Activated naive CD8-positive, alpha-beta T cell treated with anti-CD3 and anti-CD28 coated beads for 36 hours (primary cell): ENCODE measurements around the gene C12orf60. TPM values are rescaled to one million over a fixed set of nuclear protein-coding genes. Genes with fewer than 3 reads are reported as not detected.

Experiments used
- DNase-seq: peaks from one replicate; pipeline ENCODE4 v3.0.0; 2021
- H3K27ac Mint-ChIP-seq: one replicate; pipeline ENCODE4 v1.8.0; 2022; ENCODE audit warnings: mild to moderate bottlenecking, moderate library complexity, mixed read lengths
- H3K27me3 Mint-ChIP-seq: one replicate; pipeline ENCODE4 v1.8.0; 2022; ENCODE audit warnings: mild to moderate bottlenecking, mixed read lengths
- H3K36me3 Mint-ChIP-seq: one replicate; pipeline ENCODE4 v1.8.0; 2021; ENCODE audit warnings: mild to moderate bottlenecking, mixed read lengths
- H3K4me1 Mint-ChIP-seq: one replicate; pipeline ENCODE4 v1.8.0; 2021; ENCODE audit warnings: mixed read lengths
- H3K4me3 Mint-ChIP-seq: one replicate; pipeline ENCODE4 v1.8.0; 2022; ENCODE audit warnings: mild to moderate bottlenecking, moderate library complexity, mixed read lengths
- H3K9me3 Mint-ChIP-seq: one replicate; pipeline ENCODE4 v1.8.0; 2022; ENCODE audit warnings: mixed read lengths
- total RNA-seq, 2 experiments: library from RNA; stranded (reverse); gene quantifications; one replicate each; pipeline ENCODE4 v1.2.3, GENCODE V29; 2021

The C12orf60 gene
- total RNA-seq, 2 experiments from 2014 or later: 2.7 to 2.8 TPM

- Mint-ChIP-seq H3K27ac (no peak overlapping the region), H3K4me3 (no peak overlapping the region), H3K9me3 (peaks cover 37% of the 10 kb centered on the region), H3K27me3 (no peaks in the 10 kb centered on the region), H3K4me1 (no peaks in the 10 kb centered on the region), H3K36me3 (peaks cover 11% of the 10 kb centered on the region)
- DNase-seq: no peak
Measured at GRCh38 chr12:14860490-14860889, 57.0 kb downstream of the C12orf60 start.

DNA sequence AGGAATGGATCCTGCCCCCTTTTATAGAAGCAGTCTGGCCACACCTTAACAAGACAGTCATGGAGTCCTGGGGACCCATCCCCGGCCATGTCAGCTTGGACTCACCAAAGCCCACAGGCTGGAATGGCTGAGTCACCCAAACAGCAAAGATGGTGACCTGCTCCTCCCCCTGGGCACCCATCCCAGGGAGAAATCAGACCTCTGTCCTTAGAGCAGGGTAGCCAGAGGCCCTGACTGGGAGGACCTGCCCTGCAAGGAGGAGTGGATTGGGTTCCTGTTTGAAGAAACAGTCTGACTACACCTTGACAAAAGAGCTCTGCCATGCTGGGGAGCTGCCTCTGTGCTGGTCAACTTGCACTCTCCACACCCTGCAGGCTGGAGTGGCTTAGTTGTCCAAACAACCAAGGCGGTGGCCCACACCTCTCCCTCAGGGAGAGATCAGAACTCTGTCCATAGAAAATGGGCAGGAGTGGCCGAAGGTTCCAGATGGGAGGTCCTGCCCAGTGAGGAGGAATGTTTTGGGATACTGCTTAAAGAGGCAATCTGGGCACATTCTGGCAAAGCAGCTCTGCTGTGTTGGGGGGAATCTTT lies 65.5 kb downstream of the C12orf60 start:
- Mint-ChIP-seq H3K27me3 (peaks cover 4% of the 10 kb centered on the region), H3K36me3 (peaks cover 8% of the 10 kb centered on the region), H3K4me1 (peaks cover 7% of the 10 kb centered on the region), H3K4me3 (no peak overlapping the region), H3K27ac (no peak overlapping the region), H3K9me3 (peaks cover 9% of the 10 kb centered on the region)
- no peak for DNase-seq

GRCh38 chr12:14871247-14871646 lies 67.8 kb downstream of the C12orf60 start:
- peaks cover 6% of the 10 kb centered on the region for H3K36me3 Mint-ChIP-seq
- H3K4me3 Mint-ChIP-seq: no peak overlapping the region
- peaks cover 5% of the 10 kb centered on the region for H3K9me3 Mint-ChIP-seq
- DNase-seq: no peak
- peaks cover 4% of the 10 kb centered on the region for H3K27me3 Mint-ChIP-seq
- peaks cover 7% of the 10 kb centered on the region for H3K4me1 Mint-ChIP-seq
- H3K27ac Mint-ChIP-seq: no peak overlapping the region

DNA sequence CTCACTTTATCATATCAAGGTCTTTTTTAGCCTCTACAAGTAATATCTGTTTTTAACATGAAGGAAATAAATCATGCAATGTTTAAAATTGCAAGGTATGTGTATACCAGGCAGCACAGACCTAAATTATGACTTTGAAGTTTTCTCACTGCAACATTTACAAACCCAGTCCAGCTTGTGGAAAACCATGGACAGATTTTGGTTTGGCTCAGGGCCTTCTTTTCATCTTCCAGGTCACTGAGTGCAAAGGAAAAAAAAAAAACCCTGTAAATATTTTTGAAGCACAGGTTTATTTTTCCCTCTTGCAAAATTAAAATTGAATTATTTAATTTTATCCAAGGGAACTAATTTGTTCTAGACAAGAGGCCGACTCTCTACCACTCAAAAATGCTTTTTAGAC lies 68.4 kb downstream of the C12orf60 start:
- H3K4me3 Mint-ChIP-seq: no peak overlapping the region
- peaks cover 4% of the 10 kb centered on the region for H3K27me3 Mint-ChIP-seq
- H3K36me3 Mint-ChIP-seq: peaks cover 6% of the 10 kb centered on the region
- DNase-seq: no peak
- no peak overlapping the region for H3K27ac Mint-ChIP-seq
- H3K9me3 Mint-ChIP-seq: peaks cover 5% of the 10 kb centered on the region
- H3K4me1 Mint-ChIP-seq: peaks cover 7% of the 10 kb centered on the region

DNA sequence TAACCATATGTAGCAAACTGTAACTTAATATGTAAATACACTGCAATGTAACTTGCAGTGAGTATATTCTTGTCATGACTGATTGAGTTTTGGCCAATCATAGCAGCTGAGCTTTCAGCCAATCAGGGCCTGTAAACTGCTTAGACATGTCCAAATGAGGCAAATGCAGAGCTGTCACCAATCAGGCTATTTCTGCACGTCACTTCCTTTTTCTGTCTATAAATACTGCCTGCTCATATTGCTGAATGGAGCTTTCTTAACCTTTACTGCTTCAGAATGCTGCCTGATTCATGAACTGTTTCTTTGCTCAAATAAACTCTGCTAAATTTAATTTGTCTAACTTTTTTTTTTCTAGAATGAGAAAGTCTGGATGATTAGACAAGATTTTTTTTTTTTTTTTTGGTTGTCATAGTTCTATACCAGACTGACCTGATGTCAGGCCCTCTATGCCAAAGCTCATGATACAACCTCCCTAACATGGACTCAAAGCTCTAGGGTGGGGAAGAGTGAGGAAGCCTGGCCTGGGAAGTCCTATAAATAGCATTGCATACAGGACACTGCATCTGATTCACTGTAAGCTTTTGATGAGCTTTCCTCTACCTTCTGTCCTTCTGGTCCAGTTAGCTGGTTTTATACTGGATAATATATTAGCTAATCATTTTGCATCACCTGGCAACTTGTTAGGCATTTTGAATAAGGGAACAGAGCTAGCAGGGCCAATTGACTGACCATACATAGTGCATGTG lies 70.1 kb downstream of the C12orf60 start:
- peaks cover 7% of the 10 kb centered on the region for H3K4me1 Mint-ChIP-seq
- H3K9me3 Mint-ChIP-seq: no peaks in the 10 kb centered on the region
- no peak overlapping the region for H3K27ac Mint-ChIP-seq
- no peak for DNase-seq
- H3K36me3 Mint-ChIP-seq: no peaks in the 10 kb centered on the region
- H3K4me3 Mint-ChIP-seq: no peak overlapping the region
- H3K27me3 Mint-ChIP-seq: peaks cover 4% of the 10 kb centered on the region

Other genes with a start within 250 kb of the C12orf60 start
- under 1 TPM in 1 of 2 experiments, not detected in 1; 0.32 TPM for gene PLBD1, start 235.8 kb upstream of the C12orf60 start, total RNA-seq
- gene GUCY2C, start 107.1 kb upstream of the C12orf60 start, total RNA-seq: not detected
- gene WBP11, start 192 bp upstream of the C12orf60 start, total RNA-seq: 100 to 1,000 TPM; 160 to 175 TPM
- not detected for gene SMCO3, start 10.5 kb downstream of the C12orf60 start, total RNA-seq
- not detected for gene ART4, start 39.9 kb downstream of the C12orf60 start, total RNA-seq
- not detected for gene MGP, start 82.2 kb downstream of the C12orf60 start, total RNA-seq
- 1 to 10 TPM; 1.3 to 1.6 TPM for gene ERP27, start 134.9 kb downstream of the C12orf60 start, total RNA-seq
- 100 to 1,000 TPM; 652 to 665 TPM for gene ARHGDIB, start 157.9 kb downstream of the C12orf60 start, total RNA-seq
- not detected for gene PDE6H, start 169.4 kb downstream of the C12orf60 start, total RNA-seq